T-helper 2 cell treated with Interferon-gamma antibody and Interleukin-4, amounts not matched to agents 5 μg/mL and 100 μg/mL, for 36 hours (primary cell): ENCODE results near the gene DSPP.
"Not testable (repeated sequence)": the region's sequence is repeated elsewhere in the genome, so short reads cannot be mapped to it uniquely, and the experiment has no call there.

ENCODE experiments used
- DNase-seq: peaks from one replicate; pipeline ENCODE4 v3.0.0; 2021; ENCODE audit warnings: low spot score
- H3K27ac Mint-ChIP-seq: one replicate; pipeline ENCODE4 v1.8.0; 2021; ENCODE audit warnings: mild to moderate bottlenecking, mixed read lengths
- H3K27me3 Mint-ChIP-seq: one replicate; pipeline ENCODE4 v1.8.0; 2021; ENCODE audit warnings: low read depth, mixed read lengths
- H3K36me3 Mint-ChIP-seq: one replicate; pipeline ENCODE4 v1.8.0; 2021; ENCODE audit warnings: low read depth, mixed read lengths
- H3K4me1 Mint-ChIP-seq: one replicate; pipeline ENCODE4 v1.8.0; 2021; ENCODE audit warnings: low read depth, mixed read lengths
- H3K4me3 Mint-ChIP-seq: one replicate; pipeline ENCODE4 v1.8.0; 2022; ENCODE audit warnings: mild to moderate bottlenecking, moderate library complexity, mixed read lengths
- H3K9me3 Mint-ChIP-seq: one replicate; pipeline ENCODE4 v1.8.0; 2021; ENCODE audit warnings: mixed read lengths

The DSPP gene

GRCh38 chr4:87608229-87608628, at the start of gene DSPP:
Gene DSPP, plus strand, starts transcription at chr4:87608529. Its CDS starts 2,380 bp downstream, at chr4:87610909.
- H3K4me3 Mint-ChIP-seq = no peak within 1 kb of the TSS
- H3K27me3 Mint-ChIP-seq = no peaks in the 10 kb centered on the region
- no peaks in the 10 kb centered on the region for H3K9me3 Mint-ChIP-seq
- H3K27ac Mint-ChIP-seq = no peak within 1 kb of the TSS
- DNase-seq = no peak
- no peaks in the 10 kb centered on the region for H3K36me3 Mint-ChIP-seq
- peaks cover 6% of the 10 kb centered on the region for H3K4me1 Mint-ChIP-seq

DNA sequence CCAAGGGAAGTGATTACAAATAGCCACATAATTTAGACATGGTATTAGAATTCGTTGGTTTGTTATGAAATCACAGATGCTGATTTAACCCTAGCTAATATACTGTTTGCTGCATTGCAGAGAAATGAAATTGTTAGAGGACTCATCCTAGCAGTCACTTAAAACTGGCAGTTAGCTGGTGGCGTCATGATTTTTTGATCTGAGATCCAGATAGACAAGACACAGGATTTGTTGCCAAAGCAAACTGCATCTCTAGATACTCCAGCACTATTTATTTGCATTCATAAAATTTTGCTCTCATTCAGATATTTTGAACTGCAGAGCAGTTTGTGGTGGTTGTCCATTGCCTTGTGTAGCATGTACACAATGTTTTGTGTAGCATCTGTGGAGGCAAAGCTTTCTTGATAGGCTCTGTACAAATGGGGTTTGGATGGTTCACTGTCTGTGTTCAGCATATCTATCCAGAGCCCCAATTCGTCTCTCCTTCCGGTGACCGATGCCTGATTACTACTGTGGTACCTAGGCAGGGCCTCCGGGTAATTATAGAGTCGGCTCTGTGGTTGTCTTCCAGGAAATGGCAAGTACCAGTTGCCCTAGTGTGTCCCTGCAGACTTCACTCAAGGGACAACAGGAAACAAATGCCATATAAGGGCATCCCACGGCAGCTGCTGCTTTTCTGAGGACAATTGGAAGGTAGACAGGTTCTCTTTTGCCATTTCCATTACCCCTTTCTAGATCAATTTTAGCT, 49.1 kb upstream of the DSPP start:
- H3K9me3 Mint-ChIP-seq = peaks cover 10% of the 10 kb centered on the region
- H3K4me3 Mint-ChIP-seq = peak overlapping the region; percentile 61
- peaks cover 31% of the 10 kb centered on the region for H3K4me1 Mint-ChIP-seq
- H3K27me3 Mint-ChIP-seq = peaks cover 3% of the 10 kb centered on the region
- peak overlapping the region; percentile 79 for H3K27ac Mint-ChIP-seq
- peaks cover 7% of the 10 kb centered on the region for H3K36me3 Mint-ChIP-seq
- peak; percentile 66 for DNase-seq

- Mint-ChIP-seq H3K4me3 (no peak overlapping the region), H3K27ac (no peak overlapping the region), H3K27me3 (peaks cover under 1% of the 10 kb centered on the region), H3K9me3 (peaks cover 10% of the 10 kb centered on the region), H3K4me1 (peaks cover 35% of the 10 kb centered on the region), H3K36me3 (peaks cover 7% of the 10 kb centered on the region)
- no peak for DNase-seq
These were observed 47.5 kb upstream of the DSPP start for GRCh38 chr4:87560802-87561201.

GRCh38 chr4:87565746-87566145, 42.6 kb upstream of the DSPP start:
- Mint-ChIP-seq H3K27ac (no peak overlapping the region), H3K4me1 (peaks cover 17% of the 10 kb centered on the region), H3K4me3 (no peak overlapping the region), H3K9me3 (peaks cover 10% of the 10 kb centered on the region), H3K27me3 (peaks cover 2% of the 10 kb centered on the region), H3K36me3 (peaks cover 4% of the 10 kb centered on the region)
- no peak for DNase-seq

DNA sequence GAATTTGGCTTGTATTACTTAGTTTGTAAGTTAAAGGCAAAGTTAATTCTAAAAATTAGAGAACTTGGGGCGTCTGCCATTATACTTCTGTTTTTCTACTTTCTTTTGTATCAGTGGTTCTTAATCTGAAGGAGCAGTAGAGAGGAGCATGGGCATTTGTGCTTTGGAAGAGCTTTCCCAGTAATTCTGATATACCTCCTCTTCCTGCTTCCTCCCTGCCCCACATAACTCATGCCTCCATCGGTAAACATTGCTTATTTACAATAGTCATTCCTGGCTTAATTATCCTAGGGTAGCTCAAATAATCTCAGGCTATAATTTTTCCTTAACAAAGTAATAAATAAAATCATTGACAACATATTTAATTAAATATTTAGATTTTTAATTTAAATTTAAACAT, 42.1 kb upstream of the DSPP start:
- DNase-seq = no peak
- Mint-ChIP-seq H3K36me3 (peaks cover under 1% of the 10 kb centered on the region), H3K4me1 (peaks cover 14% of the 10 kb centered on the region), H3K27ac (no peak overlapping the region), H3K27me3 (peaks cover 2% of the 10 kb centered on the region), H3K4me3 (no peak overlapping the region), H3K9me3 (peaks cover 6% of the 10 kb centered on the region)

- Mint-ChIP-seq H3K9me3 (peaks cover 3% of the 10 kb centered on the region), H3K4me1 (peaks cover 14% of the 10 kb centered on the region), H3K27me3 (peaks cover 2% of the 10 kb centered on the region), H3K4me3 (no peak overlapping the region), H3K36me3 (no peaks in the 10 kb centered on the region), H3K27ac (no peak overlapping the region)
- no peak for DNase-seq
These were observed 41.1 kb upstream of the DSPP start for GRCh38 chr4:87567191-87567590.

GRCh38 chr4:87570290-87570805, 38.0 kb upstream of the DSPP start:
- Mint-ChIP-seq H3K27ac (no peak overlapping the region), H3K27me3 (peaks cover 2% of the 10 kb centered on the region), H3K9me3 (no peaks in the 10 kb centered on the region), H3K4me3 (no peak overlapping the region), H3K36me3 (no peaks in the 10 kb centered on the region), H3K4me1 (peaks cover 13% of the 10 kb centered on the region)
- DNase-seq = no peak

GRCh38 chr4:87574376-87574775, 34.0 kb upstream of the DSPP start:
- H3K27ac Mint-ChIP-seq = not testable (repeated sequence)

GRCh38 chr4:87574996-87575395, 33.3 kb upstream of the DSPP start:
- H3K4me1 Mint-ChIP-seq = peaks cover 13% of the 10 kb centered on the region
- no peak overlapping the region for H3K27ac Mint-ChIP-seq
- no peak overlapping the region for H3K4me3 Mint-ChIP-seq
- no peaks in the 10 kb centered on the region for H3K27me3 Mint-ChIP-seq
- no peaks in the 10 kb centered on the region for H3K36me3 Mint-ChIP-seq
- no peak for DNase-seq
- no peaks in the 10 kb centered on the region for H3K9me3 Mint-ChIP-seq

More at GRCh38 chr4:87574376-87574775, 34.0 kb upstream of the DSPP start:
- H3K36me3 Mint-ChIP-seq, H3K27me3 Mint-ChIP-seq, H3K9me3 Mint-ChIP-seq, DNase-seq, H3K4me1 Mint-ChIP-seq, H3K4me3 Mint-ChIP-seq: not testable (repeated sequence)

DNA sequence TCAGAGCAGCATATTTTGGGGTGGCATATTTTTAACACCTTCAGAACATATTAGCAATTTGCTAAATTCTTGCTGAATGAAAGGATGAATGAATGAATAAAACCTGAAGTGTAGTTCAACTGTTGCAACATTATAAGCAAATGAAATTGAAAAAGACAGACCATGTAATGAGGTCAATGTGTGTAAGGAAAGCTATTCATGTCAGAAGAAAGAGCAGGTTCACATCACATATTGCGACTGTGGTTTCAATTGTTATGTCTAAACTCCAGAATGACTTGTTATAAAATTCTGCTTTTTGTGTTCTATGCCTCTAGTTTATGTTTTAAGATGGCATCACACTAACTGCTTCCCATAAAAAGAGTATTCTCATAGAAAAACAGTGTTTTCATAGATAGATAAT, 32.9 kb upstream of the DSPP start:
- H3K4me1 Mint-ChIP-seq = peaks cover 12% of the 10 kb centered on the region
- DNase-seq = no peak
- no peak overlapping the region for H3K4me3 Mint-ChIP-seq
- no peaks in the 10 kb centered on the region for H3K27me3 Mint-ChIP-seq
- H3K36me3 Mint-ChIP-seq = no peaks in the 10 kb centered on the region
- H3K9me3 Mint-ChIP-seq = no peaks in the 10 kb centered on the region
- H3K27ac Mint-ChIP-seq = no peak overlapping the region

- H3K27ac Mint-ChIP-seq = no peak overlapping the region
- H3K4me3 Mint-ChIP-seq = no peak overlapping the region
- H3K27me3 Mint-ChIP-seq = no peaks in the 10 kb centered on the region
- no peaks in the 10 kb centered on the region for H3K9me3 Mint-ChIP-seq
- peaks cover 7% of the 10 kb centered on the region for H3K4me1 Mint-ChIP-seq
- no peaks in the 10 kb centered on the region for H3K36me3 Mint-ChIP-seq
- no peak for DNase-seq
These were observed 32.3 kb upstream of the DSPP start for GRCh38 chr4:87575983-87576382.

GRCh38 chr4:87579478-87579877, 28.9 kb upstream of the DSPP start:
- H3K4me1 Mint-ChIP-seq = peaks cover 7% of the 10 kb centered on the region
- H3K27ac Mint-ChIP-seq = no peak overlapping the region
- H3K4me3 Mint-ChIP-seq = no peak overlapping the region
- H3K9me3 Mint-ChIP-seq = no peaks in the 10 kb centered on the region
- DNase-seq = no peak
- H3K36me3 Mint-ChIP-seq = no peaks in the 10 kb centered on the region
- H3K27me3 Mint-ChIP-seq = no peaks in the 10 kb centered on the region

DNA sequence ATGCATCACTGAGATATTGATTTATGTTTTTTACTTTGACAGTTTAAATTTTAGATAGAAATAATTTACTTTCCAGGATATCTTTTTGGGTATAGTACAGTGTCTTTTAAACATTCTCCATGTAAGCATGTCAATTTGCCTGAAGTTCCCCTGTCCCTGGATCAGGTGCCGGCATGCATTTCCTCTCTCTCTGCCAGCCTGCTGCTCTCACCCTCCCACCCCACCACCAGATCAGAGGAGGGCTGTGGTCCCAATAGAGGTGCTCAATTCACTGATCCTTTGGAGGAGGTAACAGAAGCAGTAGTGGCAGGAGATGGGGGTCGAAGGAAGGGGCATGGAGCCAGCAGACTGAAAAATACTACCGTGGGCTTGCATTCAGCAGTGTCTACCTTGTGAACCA, 28.3 kb upstream of the DSPP start:
- no peaks in the 10 kb centered on the region for H3K9me3 Mint-ChIP-seq
- no peaks in the 10 kb centered on the region for H3K27me3 Mint-ChIP-seq
- DNase-seq = no peak
- H3K4me3 Mint-ChIP-seq = no peak overlapping the region
- H3K4me1 Mint-ChIP-seq = peaks cover 7% of the 10 kb centered on the region
- no peak overlapping the region for H3K27ac Mint-ChIP-seq
- no peaks in the 10 kb centered on the region for H3K36me3 Mint-ChIP-seq

GRCh38 chr4:87584222-87584908, 24.0 kb upstream of the DSPP start:
- peaks cover 6% of the 10 kb centered on the region for H3K4me1 Mint-ChIP-seq
- H3K27ac Mint-ChIP-seq = no peak overlapping the region

More at GRCh38 chr4:87584222-87584908, 24.0 kb upstream of the DSPP start:
- no peaks in the 10 kb centered on the region for H3K36me3 Mint-ChIP-seq
- no peaks in the 10 kb centered on the region for H3K27me3 Mint-ChIP-seq
- H3K9me3 Mint-ChIP-seq = peaks cover 8% of the 10 kb centered on the region
- DNase-seq = no peak
- no peak overlapping the region for H3K4me3 Mint-ChIP-seq
